Ishikawa (cell line): ENCODE measurements around the gene EML3.

Experiments used
- CEBPB ChIP-seq: IDR thresholded peaks from 2 replicates; pipeline ENCODE4 v1.6.1; 2012
- CREB1 ChIP-seq: IDR thresholded peaks from 2 replicates; pipeline ENCODE4 v1.6.1; 2012; ENCODE audit warnings: low read depth
- EGR1 ChIP-seq: IDR thresholded peaks from 2 replicates; pipeline ENCODE4 v1.6.1; 2012
- EP300 ChIP-seq: IDR thresholded peaks from 2 replicates; pipeline ENCODE4 v1.6.1; 2012; ENCODE audit warnings: borderline replicate concordance
- FOXM1 ChIP-seq: IDR thresholded peaks from 2 replicates; pipeline ENCODE4 v1.6.1; 2012; ENCODE audit warnings: low read depth, borderline replicate concordance
- NFIC ChIP-seq: IDR thresholded peaks from 2 replicates; pipeline ENCODE4 v1.6.1; 2012
- RAD21 ChIP-seq: IDR thresholded peaks from 2 replicates; pipeline ENCODE4 v1.6.1; 2012; ENCODE audit warnings: low read depth
- TAF1 ChIP-seq: IDR thresholded peaks from 2 replicates; pipeline ENCODE4 v1.6.1; 2012; ENCODE audit warnings: low read depth, mild to moderate bottlenecking
- TCF12 ChIP-seq: IDR thresholded peaks from 2 replicates; pipeline ENCODE4 v1.6.1; 2012; ENCODE audit warnings: low read depth
- TEAD4 ChIP-seq: IDR thresholded peaks from 2 replicates; pipeline ENCODE4 v1.6.1; 2012
- YY1 ChIP-seq: IDR thresholded peaks from 2 replicates; pipeline ENCODE4 v1.6.1; 2012; ENCODE audit warnings: low read depth
- ZBTB7A ChIP-seq: IDR thresholded peaks from 2 replicates; pipeline ENCODE4 v1.6.1; 2012; ENCODE audit warnings: low read depth
- TF ChIP-seq, protein P1 (sequence below): IDR thresholded peaks from 2 replicates; pipeline ENCODE4 v1.6.1; 2012
- TF ChIP-seq, protein P2 (sequence below): IDR thresholded peaks from 2 replicates; pipeline ENCODE4 v1.6.1; 2012; ENCODE audit warnings: low read depth, mild to moderate bottlenecking
- TF ChIP-seq, protein P3 (sequence below): IDR thresholded peaks from 2 replicates; pipeline ENCODE4 v1.6.1; 2012

EML3 gene, protein sequence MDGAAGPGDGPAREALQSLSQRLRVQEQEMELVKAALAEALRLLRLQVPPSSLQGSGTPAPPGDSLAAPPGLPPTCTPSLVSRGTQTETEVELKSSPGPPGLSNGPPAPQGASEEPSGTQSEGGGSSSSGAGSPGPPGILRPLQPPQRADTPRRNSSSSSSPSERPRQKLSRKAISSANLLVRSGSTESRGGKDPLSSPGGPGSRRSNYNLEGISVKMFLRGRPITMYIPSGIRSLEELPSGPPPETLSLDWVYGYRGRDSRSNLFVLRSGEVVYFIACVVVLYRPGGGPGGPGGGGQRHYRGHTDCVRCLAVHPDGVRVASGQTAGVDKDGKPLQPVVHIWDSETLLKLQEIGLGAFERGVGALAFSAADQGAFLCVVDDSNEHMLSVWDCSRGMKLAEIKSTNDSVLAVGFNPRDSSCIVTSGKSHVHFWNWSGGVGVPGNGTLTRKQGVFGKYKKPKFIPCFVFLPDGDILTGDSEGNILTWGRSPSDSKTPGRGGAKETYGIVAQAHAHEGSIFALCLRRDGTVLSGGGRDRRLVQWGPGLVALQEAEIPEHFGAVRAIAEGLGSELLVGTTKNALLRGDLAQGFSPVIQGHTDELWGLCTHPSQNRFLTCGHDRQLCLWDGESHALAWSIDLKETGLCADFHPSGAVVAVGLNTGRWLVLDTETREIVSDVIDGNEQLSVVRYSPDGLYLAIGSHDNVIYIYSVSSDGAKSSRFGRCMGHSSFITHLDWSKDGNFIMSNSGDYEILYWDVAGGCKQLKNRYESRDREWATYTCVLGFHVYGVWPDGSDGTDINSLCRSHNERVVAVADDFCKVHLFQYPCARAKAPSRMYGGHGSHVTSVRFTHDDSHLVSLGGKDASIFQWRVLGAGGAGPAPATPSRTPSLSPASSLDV

DNA sequence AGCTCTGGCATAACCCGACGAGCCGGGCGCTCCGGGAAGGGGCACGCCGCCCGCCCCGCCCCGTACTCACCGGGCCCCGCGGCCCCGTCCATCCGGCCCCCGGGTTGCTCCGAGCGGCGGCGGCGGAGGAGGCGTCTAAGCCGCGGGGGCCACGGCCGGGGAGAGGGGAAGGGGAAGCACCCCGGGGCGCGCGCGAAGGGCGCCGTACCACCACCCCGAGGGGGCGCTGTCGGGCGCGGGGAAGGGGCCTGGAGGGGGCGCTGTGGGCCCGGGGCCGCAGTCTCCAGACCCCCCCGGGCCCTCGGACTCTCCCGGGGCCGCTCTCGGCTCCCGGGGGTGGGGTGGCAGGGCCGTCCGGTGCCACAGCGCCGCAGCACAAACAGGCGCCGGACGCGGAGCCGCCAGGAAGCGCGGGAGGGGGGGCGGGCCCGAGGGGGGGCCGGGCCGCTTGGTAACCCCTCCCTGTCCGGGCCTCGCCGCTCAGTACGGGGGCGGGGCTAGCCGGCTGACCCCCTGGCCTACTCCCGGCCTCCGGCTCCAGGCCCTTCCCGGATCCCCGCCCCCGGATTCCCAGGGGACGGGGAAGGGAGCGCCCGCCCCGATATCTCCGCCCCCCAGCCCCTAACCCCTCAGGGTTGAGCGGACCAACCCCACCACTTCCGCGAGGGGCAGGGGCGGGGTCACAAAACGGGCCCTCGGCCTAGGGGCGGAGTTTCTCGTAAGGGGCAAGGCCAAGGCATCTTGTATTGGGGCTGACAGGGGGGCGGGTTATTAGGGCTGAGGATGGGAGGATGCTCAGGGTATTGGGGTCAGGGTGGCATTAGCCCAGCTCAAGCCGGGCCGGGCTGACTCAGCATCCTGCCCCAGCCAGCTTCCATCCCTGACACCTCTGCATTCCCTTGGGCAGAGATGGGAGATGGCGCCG, at the start of gene EML3, which contains the start of gene ROM1:
TSS of gene EML3 (minus strand) at position 410 of the 925 bp plus-strand sequence. CDS start at position 92, 318 bp downstream.
TSS of gene ROM1 (plus strand) at position 892 of the 925 bp plus-strand sequence. CDS start at position 917, 25 bp downstream.
- TF ChIP-seq CREB1 (no peak), EP300 (no peak), YY1 (no peak), EGR1 (no peak; the same call in 1 of the 2 replicates), ZBTB7A (0 out of 2 replicates have a peak, but pooled peaks have one; percentile 46), RAD21 (no peak)
- TF ChIP-seq, protein P1, sequence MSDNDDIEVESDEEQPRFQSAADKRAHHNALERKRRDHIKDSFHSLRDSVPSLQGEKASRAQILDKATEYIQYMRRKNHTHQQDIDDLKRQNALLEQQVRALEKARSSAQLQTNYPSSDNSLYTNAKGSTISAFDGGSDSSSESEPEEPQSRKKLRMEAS = no peak
- TF ChIP-seq, protein P2, sequence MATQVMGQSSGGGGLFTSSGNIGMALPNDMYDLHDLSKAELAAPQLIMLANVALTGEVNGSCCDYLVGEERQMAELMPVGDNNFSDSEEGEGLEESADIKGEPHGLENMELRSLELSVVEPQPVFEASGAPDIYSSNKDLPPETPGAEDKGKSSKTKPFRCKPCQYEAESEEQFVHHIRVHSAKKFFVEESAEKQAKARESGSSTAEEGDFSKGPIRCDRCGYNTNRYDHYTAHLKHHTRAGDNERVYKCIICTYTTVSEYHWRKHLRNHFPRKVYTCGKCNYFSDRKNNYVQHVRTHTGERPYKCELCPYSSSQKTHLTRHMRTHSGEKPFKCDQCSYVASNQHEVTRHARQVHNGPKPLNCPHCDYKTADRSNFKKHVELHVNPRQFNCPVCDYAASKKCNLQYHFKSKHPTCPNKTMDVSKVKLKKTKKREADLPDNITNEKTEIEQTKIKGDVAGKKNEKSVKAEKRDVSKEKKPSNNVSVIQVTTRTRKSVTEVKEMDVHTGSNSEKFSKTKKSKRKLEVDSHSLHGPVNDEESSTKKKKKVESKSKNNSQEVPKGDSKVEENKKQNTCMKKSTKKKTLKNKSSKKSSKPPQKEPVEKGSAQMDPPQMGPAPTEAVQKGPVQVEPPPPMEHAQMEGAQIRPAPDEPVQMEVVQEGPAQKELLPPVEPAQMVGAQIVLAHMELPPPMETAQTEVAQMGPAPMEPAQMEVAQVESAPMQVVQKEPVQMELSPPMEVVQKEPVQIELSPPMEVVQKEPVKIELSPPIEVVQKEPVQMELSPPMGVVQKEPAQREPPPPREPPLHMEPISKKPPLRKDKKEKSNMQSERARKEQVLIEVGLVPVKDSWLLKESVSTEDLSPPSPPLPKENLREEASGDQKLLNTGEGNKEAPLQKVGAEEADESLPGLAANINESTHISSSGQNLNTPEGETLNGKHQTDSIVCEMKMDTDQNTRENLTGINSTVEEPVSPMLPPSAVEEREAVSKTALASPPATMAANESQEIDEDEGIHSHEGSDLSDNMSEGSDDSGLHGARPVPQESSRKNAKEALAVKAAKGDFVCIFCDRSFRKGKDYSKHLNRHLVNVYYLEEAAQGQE = no peak

DNA sequence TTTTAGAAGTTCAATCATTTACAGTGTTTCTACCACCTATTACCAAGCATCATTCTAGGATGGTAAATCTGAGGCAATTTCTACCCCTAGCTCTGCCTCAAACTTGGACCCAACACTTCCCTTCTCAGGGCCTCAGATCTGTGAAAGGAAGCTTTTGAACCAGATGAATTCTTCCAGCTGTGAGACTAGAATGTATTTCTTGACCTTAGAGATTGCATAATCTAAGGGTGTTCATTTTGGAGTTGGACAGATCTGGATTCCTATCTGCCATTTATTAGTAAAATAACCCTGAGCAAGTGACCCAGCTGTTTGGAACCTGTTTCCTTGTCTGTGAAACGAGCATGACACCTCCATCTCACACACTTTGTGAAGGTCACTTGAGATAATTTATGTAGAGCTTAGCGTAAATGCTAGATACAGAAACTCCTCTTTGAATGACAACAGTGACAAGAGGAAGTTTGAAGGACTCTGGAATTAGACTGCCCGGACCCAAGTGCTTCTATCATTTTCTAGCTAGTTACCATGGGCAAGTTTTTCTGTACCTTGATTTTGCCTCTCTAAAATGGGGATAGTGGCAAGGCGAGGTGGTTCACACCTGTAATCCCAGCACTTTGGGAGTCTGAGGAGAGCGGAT, 44.3 kb upstream of the EML3 start:
- TF ChIP-seq NFIC (no peak), EGR1 (no peak), CREB1 (no peak), TCF12 (no peak), FOXM1 (no peak), TEAD4 (no peak), EP300 (no peak), YY1 (no peak), CEBPB (no peak), ZBTB7A (no peak), TAF1 (no peak), RAD21 (no peak)
- TF ChIP-seq, protein P1 = no peak
- TF ChIP-seq, protein P3, sequence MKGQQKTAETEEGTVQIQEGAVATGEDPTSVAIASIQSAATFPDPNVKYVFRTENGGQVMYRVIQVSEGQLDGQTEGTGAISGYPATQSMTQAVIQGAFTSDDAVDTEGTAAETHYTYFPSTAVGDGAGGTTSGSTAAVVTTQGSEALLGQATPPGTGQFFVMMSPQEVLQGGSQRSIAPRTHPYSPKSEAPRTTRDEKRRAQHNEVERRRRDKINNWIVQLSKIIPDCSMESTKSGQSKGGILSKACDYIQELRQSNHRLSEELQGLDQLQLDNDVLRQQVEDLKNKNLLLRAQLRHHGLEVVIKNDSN = no peak
- TF ChIP-seq, protein P2 = no peak

DNA sequence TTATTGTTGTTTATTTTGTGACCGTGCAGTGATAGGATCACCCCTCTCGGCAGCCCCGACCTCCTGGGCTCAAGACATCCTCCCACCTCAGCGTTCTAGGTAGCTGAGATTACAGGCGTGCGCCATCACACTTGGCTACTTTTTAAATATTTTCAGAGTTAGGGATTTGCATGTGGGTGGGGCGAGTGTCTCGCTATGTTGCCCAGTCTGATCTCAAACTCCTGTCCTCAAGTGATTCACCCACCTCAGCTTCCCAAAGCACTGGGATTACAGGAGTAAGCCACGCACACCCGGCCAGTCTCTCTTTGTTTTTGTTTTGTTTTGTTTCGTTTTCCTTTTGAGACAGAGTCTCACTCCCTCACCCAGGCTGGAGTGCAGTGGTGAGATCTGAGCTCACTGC, 41.7 kb upstream of the EML3 start:
- TF ChIP-seq YY1 (no peak), TCF12 (no peak), ZBTB7A (no peak), FOXM1 (no peak), RAD21 (no peak), EP300 (no peak), NFIC (no peak), CEBPB (no peak)
- TF ChIP-seq, protein P2 = no peak
- TF ChIP-seq, protein P3 = no peak
- TF ChIP-seq, protein P1 = no peak
